ENCODE data around the gene ZP4.
"Not testable (repeated sequence)": the region's sequence is repeated elsewhere in the genome, so short reads cannot be mapped to it uniquely, and the experiment has no call there.

Gene ZP4

DNA sequence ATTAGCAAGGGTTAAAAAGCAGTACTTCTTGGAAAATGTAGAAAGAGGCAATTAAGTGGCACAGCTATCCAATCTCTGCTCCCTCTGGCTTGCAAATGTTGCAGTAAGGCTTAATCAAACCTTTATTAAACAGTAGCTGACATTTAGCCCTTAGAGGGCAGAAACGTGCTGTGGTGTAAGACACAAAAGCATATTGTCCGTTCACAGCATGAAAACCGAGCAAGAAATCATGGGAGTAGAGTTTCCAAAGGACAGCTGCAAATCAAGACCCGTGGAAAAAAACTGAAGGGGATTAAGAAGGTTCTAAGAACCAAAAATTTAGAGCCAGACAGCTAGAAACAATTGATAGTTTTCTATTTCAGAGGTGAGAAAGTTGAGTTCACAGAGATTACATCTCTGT, 13.1 kb downstream of the ZP4 start:
- DNase-seq (ENCODE audit: low read depth in 2 of 2), result no peak

DNA sequence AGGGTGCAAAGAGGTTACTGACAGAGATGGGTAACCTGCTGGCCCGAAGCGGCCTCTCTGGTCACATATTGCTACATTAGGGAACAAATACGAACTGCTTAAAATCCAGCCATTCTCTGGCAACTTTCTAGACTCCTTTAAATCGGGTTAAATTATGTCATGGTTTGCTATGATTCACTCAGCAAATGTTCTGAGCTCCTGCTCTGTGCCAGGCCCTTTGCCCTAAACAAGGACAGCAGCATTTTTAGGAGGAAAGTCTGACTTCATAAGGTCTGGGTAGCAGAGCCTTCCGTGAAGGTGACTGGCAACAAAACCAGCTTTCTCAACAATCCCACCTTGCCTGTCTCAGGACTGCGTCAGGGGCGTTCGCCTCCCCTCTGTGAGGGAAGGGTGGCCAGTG, 15.4 kb downstream of the ZP4 start:
- DNase-seq (ENCODE audit: low read depth in 2 of 2), result no peak

DNA sequence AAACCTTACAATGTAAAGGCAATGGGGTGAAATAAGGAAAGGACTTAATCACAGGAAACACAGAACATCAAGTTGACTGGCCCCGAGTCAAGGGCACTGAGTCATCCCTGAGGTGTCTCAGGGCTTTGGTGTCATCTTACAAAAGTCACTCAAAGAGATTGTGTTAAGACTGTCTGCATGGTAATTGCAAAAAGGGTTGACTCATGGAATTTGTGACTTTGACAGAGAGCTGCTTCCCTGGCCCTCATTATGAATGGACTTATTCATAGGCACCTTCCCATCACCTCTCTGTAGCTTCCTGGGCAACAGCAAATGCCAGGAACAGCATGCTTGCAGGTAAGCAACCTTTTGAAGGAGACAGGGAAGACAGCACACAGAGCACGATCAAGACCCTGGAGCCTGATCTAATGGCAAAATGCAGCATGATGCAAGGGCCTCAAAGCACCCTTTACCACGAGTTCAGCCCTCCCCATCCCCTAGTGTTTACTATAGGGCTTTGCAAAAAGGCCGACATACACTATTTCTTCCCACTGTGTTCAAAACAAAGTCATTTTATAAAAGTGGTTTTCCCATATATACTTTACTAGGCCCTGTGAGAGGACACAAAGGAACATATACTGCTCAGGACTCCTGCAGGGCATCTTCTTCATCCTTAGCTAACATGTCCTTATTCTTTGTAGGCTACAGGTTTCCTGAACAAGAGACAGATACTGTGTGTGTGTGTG, 17.1 kb downstream of the ZP4 start:
- DNase-seq (ENCODE audit: low read depth in 2 of 2), result no peak

DNA sequence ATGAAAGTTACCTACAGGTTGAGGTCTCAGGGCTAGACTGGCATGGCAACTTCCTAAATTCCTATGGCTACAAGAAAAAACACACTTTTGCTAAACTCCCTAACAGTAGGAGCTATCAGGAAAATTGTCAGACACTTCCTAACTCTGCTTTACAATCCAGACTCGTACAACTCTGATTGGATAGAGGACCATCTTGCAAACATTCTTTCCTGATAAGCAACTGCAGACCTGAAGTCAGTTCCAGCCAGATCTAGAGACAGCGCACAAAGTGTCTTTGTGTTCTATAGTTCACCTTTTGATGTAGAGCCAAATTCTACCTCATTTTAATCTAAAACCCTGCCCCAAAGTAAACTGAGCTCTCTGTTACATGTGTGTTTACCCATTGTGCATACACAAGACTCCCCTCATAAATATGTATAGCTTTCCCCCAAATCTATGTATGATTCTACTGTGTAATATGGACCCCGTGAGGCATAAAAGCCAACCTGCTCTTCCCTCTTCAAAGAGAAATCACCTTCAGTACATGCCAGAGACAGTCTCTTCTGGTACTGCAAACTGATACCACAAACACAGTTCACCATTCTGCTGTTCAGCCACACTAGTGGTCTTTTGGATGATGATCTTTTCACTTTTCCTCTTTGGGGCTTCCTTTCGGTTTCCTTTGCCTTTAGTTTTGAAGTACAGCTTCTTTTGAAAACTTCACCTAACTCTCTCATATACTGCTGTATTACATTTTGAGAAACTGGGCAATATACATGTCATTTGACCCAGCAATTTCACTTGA, 21.7 kb downstream of the ZP4 start:
- no peak for DNase-seq (ENCODE audit: low read depth in 2 of 2)

DNA sequence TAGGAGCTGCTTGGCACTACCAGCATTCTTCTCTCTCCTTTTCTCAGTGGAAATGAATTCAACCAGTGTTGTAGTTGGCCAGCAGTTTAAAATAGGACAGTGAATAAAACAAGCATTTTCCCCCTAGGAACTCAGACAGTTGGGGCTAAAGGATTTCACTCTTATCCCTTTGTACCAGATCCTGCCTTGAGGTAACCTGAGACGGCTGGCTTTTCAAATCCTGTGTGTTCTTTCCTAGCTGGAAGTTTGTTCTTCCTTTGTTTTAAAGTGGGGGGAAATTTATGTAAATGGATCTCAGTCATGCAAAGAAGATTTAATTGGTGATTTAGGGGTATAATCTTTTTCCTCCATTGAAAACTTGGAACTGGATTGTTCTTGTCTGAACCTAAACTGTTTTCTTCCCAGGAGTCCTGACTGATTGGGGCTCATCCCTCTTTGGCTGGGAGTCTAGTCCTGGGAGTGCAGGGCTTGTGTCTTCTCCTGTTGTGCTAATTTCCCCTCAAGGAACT, 23.3 kb downstream of the ZP4 start:
- DNase-seq (ENCODE audit: low read depth in 2 of 2), result no peak

DNA sequence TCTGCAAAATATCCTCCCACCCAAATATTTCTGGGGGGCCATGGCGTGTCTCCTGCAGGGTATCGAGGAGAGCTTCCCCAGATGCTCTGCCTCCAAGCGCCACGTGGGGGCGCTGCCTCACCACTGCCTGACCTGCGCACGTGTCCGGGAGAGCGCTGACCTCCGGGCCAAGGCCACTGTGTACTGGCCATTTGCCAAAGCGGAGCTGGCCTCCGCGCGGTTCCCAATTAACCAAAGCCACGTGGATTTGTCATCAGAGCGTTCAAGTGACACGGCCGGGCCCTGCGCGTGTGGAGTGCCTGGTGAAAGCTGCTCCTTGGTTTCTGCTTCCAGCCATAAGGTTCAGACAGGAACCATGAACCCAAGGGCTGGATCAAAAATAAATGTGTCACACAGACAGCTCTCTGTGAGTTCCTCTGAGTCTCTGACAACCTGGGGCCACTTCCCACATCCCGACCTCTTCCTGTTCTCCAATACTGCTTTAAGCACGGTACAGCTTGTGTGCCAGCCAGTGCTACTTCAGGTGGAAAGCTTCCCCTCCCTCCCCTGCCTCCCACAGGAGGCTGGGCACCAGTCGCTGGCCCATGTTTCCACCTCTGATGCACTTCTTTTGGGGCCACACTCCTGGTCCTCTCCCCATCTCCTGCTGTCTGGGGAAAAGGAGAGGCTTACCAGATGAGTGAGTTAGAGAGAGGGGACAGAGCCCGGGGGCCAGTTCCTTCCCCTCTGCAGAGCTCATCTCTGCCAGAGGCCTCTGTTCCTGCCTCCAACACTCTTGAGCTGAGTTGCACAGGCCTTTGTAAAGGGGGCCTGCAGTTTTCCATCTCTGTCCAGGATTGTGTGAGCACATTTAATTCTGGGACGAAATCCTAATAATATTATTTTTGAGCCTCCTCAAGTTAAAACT, 26.1 kb downstream of the ZP4 start:
- DNase-seq (ENCODE audit: low read depth in 2 of 2), result no peak

DNA sequence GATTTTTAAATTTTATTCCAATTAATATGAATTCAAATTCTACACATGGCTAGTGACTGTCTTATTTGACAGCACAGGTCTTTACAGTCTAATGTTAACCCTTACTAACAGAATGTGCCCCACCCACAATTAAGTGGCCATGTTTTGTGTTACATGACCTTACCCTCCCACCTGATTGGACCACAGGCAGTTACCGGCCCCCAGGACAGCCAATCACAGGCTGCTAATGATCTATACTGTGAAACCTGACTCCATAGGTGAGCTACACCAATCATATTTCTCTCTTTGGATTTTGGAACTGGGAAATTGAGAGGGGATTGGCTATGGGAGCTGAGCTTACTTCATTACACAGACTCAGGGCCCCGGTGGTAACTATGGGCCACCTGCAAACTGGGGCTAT, 27.5 kb downstream of the ZP4 start:
- DNase-seq (ENCODE audit: low read depth in 2 of 2), result no peak

DNA sequence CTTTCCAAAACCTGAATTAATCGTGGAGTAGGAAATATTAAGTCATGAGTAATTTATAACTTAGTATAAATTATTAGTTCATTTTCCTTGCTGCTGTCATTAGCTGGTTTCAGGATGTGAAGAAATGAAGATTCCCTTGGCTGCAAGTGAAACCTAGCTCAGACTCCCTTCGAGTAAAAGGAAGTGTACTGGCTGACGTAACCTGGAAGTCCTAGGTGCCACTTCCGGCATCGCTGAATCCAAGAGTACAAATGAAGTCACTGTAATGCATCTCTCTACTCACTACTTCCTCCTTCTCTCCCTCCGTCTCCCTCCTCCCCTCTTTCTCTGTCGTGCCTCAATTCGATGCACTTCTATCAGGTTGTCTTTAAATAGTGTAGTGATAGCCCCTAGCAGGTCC, 28.8 kb downstream of the ZP4 start:
- DNase-seq (ENCODE audit: low read depth in 2 of 2), result no peak

DNA sequence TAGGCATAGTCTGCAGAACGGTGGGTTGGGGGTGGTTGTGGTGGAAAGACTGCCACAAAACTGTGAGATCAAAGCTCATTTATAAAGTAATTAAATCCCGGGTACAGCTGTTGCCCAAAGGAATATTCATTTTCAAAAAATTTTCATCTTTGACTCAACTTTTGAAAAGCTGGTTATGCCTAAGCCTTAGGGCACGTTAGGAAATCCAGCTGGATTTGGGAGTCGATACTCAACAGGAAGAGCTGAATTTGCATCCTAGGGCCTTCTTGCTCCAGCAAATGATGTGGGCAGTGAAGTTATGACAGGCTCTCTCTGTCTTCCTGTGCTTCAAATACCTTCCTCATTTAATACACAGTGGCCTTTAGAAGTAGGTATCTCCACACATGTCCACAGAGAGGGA, 31.7 kb downstream of the ZP4 start:
- no peak for DNase-seq (ENCODE audit: low read depth in 2 of 2)

DNA sequence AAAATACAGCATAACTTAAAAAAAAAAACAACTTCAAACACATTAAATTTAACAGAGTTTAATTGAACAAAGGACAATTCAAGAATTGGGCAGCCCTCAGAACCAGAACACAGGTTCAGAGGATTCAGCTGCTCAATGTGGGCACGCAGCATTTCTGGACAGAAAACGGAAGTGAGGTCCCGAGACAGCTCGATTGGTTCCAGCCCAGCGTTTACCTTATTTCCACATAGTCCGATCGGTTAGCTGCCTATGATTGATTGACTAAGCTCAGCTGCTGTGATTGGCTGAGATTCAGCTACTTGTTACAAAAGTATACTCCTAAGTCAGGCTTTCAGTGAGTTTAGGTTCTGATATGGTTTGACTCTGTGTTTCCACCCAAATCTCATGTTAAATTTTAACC, 33.3 kb downstream of the ZP4 start:
- no peak for DNase-seq (ENCODE audit: low read depth in 2 of 2)

DNA sequence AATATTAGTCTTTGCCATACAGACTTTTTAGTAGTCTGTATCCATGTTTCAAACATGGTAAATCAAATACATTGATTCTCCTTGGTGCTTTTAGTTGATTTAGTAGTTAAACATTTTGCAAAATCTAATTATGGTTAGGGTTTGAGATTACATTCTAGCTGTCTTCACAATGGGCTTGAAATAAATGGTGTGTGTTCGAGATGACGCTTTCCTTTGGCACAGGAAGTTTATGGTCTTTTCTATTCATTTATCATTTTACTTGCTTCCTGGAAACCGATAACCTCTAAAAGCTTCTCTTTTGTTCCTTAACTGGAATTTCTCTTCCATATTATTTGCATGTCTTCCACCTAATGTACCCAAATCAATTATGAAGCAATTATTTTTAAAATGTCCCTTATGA, 38.4 kb downstream of the ZP4 start:
- no peak for DNase-seq (ENCODE audit: low read depth in 2 of 2)

DNA sequence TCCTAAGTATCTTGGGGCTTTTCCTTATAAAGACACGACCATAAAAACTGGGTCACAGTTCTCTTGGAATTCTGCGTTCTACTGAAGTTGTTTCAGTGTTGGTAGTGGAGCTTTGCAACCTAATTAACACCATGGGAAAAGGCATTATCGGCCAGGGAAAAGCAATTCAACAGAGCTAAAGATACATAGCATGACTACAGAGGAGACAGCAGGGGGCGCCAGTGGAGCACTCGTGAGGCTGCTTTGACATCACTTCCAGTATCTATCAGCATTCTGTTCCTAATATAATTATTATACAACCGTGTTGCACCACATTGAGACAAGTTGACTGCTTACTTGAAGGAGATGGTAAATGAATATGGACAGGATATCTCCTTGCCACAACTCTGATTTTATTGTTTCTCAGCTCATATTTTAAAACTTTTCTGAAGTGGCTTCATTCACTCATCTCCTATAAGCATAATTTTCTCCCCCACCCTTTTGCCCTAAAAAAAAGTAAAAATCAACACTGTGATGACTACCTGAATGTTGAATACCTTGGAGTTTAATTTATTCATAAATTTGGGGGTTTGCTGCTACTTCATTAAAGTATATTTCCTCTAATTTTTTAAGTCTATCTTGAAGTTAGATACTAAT, 39.4 kb downstream of the ZP4 start:
- DNase-seq (ENCODE audit: low read depth in 2 of 2), result no peak

DNA sequence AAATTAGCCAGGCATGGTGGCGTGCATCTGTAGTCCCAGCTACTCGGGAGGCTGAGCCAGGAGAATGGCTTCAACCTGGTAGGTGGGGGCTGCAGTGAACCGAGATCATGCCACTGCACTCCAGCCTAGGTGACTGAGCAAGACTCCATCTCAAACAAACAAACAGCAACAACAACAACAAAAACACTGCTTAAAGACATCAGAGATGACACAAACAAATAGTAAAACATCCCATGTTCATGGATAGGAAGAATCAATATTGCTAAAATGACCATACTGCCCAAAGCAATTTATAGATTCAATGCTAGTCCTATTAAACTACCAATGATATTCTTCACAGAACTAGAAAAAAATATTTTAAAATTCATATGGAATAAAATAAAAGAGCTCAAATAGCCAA, 47.2 kb downstream of the ZP4 start:
- DNase-seq (ENCODE audit: low read depth in 2 of 2), result not testable (repeated sequence)

DNA sequence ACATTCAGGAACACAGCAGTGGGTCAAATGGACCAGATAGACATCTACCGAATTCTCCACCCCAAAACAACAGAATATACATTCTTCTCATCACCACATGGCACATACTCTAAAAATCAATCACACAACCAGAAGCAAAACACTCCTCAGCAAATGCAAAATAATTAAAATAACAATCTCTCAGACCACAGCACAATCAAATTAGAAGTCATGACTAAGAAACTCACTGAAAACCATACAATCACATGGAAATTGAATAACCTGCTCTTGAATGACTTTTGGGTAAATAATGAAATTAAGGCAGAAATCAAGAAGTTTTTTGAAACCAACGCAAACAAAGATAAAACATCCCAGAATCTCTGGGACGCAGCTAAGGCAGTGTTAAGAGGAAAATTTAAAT, 49.2 kb downstream of the ZP4 start:
- DNase-seq (ENCODE audit: low read depth in 2 of 2), result no peak

DNA sequence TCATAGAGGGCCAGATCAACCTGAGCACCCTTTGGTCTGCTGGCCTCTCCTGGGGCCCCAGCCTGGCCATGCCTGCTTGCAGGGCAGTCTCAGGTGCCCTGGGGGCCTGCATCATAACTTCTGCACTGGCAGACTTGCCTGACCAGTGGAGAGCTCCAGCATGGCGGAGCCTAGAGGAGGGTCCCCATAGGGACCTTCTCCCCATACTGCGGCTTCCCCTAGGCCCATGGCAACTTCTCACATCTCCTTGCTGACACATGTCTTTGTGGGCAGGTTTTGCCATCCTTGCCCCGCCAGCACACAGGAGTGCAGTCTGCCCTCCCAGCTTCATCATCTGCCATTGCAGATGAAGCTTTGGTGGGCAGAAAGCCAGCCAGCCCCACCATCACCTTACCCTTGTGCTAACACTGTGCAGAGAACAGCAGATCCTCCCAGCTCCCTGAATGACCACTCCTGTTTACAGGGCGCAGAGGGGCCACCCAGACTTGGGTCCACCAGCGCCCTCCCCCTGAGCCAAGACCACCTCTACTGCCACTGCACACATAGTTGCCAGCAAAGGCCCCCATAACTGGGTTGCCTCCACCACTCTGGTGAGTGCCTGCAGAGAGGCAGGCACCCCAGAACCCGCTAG, 51.7 kb downstream of the ZP4 start:
- no peak for DNase-seq (ENCODE audit: low read depth in 2 of 2)

DNA sequence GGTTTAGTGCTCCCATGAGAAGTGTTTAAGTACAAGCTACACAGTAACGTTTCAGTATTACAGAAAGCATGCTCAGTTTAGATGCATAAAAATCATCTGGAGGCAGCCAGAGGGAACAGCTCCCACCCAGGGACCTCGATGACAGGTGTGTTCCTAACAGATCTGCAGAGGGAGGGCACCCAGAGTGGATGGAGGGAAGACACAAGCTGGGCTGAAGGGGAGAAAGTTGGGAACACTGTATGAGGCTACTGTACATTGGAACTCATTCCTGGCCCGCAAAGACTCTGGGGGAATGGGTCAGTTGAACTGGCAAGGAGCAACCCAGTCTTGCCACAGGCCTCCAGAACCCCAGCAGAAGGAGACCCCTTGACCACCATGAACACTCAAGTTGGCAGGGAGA, 52.4 kb downstream of the ZP4 start:
- no peak for DNase-seq (ENCODE audit: low read depth in 2 of 2)

DNA sequence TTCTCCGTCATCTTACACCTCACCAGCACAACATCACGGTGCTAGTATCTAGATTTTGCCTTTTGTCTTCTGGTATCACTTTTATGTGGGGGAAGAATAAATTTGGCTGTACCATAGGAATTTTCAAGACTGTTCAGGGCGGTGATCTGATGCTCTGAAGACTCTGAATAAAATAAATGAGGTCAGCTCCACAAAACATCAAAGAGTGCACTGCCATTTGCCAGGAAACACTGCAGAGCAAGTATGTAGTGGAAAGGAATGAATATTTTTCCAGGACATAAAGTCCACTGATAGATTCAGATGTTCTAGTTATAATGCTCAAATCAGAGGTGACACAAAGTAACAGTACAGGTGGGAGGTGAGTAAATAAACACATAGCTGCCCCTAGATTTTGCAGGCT, 56.3 kb downstream of the ZP4 start:
- DNase-seq (ENCODE audit: low read depth in 2 of 2), result no peak

DNA sequence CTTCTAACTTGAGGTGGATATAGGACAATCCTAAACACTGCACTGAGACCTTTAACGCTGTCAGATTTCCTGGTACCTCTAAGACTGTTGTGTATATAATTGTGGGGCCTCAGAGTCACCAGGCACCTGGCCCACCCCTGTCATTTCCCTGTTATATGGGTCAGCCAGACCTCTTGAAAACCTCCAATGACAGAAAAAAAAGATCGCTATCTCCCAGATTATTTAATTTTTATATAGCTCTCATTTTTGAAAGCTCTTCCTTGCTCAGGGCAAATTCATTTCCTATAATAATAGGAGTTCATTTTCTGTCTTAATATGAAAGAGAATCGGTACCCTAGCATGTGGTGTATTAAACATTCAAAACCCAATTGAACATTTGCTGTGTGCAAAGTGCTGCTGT, 56.7 kb downstream of the ZP4 start:
- DNase-seq (ENCODE audit: low read depth in 2 of 2), result no peak

DNA sequence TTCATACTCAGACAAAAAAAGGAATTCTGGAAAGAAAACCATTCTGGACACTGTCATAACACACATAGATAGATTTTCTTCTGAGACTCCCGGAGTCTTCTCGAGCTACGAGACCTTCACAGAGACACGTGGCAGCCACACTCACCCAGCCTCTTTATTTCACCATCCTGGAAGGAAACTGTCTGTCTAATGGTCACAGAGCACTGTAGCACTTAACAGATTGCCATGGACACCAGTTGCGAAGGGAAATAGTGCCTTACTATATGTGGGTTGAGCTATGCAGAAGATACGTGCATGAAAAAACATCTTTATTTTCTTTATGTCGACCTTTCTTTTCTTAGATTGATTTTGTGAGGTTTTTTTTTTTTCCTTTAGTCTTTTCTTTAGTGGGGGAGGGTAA, 57.9 kb downstream of the ZP4 start:
- DNase-seq (ENCODE audit: low read depth in 2 of 2), result no peak

Measured in stimulated activated CD4-positive, alpha-beta T cell treated with anti-CD3 and anti-CD28 coated beads, Interleukin-1b, Interleukin-23, amount 100 ng/mL, for 1 hour (primary cell).